COLO829 (cell line): ENCODE data around the gene ACTRT1.

Source experiments
- DNase-seq: peaks from one replicate; pipeline ENCODE4 v3.0.0; 2012; ENCODE audit warnings: low spot score

ACTRT1 gene

DNA sequence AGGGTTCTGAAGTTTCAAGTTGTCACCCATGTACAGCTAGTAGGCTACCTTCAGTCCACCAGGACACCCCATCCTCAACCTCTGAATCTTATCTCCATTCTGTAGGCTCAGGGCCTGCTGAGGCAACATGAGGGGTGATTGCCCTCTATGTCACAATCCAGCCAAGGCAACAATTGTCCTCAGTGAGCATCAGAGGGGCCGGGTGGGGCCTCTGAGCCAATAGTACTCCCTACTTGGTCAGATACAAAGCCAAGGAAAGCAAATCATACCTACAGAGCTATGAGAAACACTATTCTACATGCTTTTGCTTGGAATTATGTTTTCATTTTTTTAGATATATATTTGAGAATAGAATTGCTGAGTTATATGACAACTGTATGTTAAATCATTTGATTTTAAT lies at the start of gene ACTRT1:
Gene ACTRT1, minus strand, starts transcription at position 101 of the 400 bp plus-strand sequence. CDS start 197 bp downstream, outside the sequence.
- no peak for DNase-seq

GRCh38 chrX:128078545-128078944 lies 26.3 kb upstream of the ACTRT1 start:
- no peak for DNase-seq

- DNase-seq: no peak
Measured at GRCh38 chrX:128057421-128057820, 5.2 kb upstream of the ACTRT1 start.

- no peak for DNase-seq
Measured at GRCh38 chrX:128051526-128051925, 677 bp downstream of the ACTRT1 start.

DNA sequence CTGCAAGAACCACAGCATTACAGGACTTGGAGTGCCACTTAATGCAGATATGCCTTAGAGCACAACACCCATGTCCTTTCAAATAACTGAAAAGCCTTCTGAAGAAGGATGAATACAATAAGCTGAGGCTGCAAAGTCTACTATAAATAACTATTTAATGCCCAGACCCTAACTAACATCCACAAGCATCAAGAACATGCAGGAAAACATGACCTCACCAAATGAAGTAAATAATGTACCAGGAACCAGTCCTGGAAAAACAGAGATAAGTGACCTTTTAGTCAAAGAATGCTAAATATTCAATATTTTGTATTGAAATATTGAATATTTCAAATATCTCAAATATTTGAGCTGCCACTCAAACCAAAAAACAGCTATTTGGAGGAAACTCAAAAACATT lies 16.9 kb downstream of the ACTRT1 start:
- no peak for DNase-seq

DNA sequence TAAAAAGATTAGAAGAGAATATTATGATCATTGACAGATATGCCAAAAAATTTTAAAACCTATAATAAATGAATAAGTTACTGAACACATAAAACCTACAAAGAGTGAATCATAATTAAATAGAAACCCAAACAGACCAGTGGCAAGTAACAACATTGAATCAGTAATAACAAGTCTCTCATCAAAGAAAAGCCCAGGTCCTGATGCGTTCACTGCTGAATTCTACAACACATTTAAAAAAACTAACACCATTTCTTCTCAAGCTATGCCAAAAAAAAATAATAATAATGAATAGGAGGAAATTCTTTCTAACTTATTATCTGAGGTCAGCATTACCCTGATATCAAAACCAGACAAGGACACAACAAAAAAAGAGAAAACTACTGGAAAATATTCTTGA lies 30.6 kb downstream of the ACTRT1 start:
- DNase-seq: no peak

GRCh38 chrX:128020701-128021100 lies 31.5 kb downstream of the ACTRT1 start:
- no peak for DNase-seq

DNA sequence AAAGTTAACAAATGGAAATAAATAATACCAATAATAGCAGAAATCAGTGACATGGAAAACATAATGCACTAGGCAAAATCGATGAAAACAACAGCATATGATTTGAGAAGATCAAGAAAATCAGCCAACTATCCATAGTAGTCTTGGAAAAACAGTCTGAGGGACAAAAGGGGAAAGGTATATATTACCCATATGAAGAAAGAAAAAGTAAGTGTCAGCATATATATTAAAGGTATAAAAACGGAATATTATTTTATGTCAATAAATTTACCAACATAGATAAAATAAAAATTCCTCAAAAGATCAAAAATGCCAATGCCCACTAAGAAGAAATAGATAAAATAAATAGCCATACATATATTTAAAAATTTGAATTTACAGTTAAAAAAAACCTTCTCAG lies 33.0 kb downstream of the ACTRT1 start:
- DNase-seq: no peak

GRCh38 chrX:128012015-128012414 lies 40.2 kb downstream of the ACTRT1 start:
- DNase-seq: no peak

GRCh38 chrX:128007882-128008281 lies 44.3 kb downstream of the ACTRT1 start:
- no peak for DNase-seq
